ENCODE measurements around the gene ANKMY2. TPM values are rescaled to one million over a fixed set of nuclear protein-coding genes. Genes with fewer than 3 reads are reported as not detected.

The ANKMY2 gene
- total RNA-seq, 6 experiments from 2014 or later: 21.0 to 26.2 (median 23.4) TPM

DNA sequence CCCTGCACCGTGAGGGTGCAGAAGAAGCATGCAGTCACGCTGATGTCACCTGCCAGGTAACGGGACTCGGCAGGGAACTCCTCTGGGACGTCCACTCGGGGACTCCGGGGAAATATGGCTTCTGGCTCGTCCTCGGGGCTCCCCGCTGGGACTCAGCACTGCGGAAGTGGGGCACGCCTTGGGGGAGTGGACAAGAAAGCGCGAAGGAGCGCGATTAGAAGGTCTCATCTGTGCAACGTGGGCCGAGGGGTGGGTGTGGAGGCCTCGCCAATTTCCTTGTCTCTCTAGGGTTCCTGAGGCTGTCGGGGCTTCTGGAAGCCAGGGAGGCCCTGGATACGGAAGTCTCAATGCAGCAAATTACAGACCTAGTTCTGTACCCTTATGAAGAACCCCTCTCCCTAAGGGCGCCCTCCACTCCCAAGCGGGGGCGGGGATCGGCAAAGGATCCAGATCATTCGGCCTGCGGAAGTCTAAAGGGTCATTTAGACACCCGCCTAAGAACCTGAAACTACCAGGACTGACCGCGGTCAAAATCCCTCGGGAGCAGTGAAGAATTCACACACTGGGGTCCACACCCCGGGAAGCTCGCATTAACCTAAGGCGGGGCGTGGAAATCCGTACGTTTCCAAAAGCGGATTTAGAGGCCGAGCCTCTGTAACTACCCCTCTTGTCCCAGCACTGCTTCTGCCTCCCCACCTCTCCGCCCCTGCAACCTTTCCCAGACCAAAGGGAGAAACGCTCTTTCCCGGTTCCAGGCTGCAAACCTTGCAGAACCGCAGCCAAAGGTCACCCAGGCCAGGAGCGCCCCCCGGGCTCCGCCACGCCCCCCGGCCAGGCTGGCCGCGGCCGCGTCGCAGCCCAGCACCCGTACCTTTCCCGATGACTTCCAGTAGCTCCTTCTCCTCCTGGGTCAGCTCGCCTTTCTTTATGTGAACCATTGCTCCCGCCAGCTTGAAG, 640 bp downstream of the ANKMY2 start:
- Mint-ChIP-seq H3K36me3 (ENCODE audit: low read depth) (peaks cover 13% of the 10 kb centered on the region; the same call in 1 of the 2 replicates), H3K9me3 (no peaks in the 10 kb centered on the region), H3K27me3 (ENCODE audit: insufficient read depth) (peaks cover 3% of the 10 kb centered on the region), H3K4me1 (ENCODE audit: low read depth) (peaks cover 58% of the 10 kb centered on the region), H3K4me3 (peak overlapping the region; percentile 95), H3K27ac (peak overlapping the region; percentile 98)
- DNase-seq: peak; percentile 54
- TF ChIP-seq, protein P1, sequence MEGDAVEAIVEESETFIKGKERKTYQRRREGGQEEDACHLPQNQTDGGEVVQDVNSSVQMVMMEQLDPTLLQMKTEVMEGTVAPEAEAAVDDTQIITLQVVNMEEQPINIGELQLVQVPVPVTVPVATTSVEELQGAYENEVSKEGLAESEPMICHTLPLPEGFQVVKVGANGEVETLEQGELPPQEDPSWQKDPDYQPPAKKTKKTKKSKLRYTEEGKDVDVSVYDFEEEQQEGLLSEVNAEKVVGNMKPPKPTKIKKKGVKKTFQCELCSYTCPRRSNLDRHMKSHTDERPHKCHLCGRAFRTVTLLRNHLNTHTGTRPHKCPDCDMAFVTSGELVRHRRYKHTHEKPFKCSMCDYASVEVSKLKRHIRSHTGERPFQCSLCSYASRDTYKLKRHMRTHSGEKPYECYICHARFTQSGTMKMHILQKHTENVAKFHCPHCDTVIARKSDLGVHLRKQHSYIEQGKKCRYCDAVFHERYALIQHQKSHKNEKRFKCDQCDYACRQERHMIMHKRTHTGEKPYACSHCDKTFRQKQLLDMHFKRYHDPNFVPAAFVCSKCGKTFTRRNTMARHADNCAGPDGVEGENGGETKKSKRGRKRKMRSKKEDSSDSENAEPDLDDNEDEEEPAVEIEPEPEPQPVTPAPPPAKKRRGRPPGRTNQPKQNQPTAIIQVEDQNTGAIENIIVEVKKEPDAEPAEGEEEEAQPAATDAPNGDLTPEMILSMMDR (IDR thresholded peaks at IDR 0.05): no peak

DNA sequence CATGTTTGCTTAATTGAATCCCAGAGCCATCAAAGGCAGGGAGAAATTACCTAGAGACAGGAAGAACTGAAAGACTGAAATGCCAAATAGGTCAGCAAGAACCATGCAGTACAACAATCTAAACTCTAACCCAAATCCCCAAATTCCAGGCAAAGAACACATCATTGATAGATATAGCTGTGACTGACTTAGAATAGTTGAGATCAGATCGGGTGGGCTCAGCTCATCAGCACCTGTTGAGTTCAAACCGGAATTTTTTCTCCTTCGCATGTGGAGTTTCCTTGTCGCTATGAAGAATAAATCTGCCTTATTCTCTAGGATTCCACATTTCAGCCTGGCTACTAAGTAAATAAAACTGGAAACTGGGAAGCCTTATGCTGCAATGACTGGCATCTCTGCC, 1.4 kb downstream of the ANKMY2 start:
- Mint-ChIP-seq H3K27me3 (ENCODE audit: insufficient read depth) (peaks cover 3% of the 10 kb centered on the region), H3K36me3 (ENCODE audit: low read depth) (peaks cover 13% of the 10 kb centered on the region; the same call in 1 of the 2 replicates), H3K9me3 (no peaks in the 10 kb centered on the region), H3K4me3 (peak overlapping the region; percentile 95), H3K4me1 (ENCODE audit: low read depth) (peaks cover 50% of the 10 kb centered on the region), H3K27ac (peak overlapping the region; percentile 98)
- TF ChIP-seq, protein P1 (IDR thresholded peaks at IDR 0.05): no peak
- DNase-seq: no peak

DNA sequence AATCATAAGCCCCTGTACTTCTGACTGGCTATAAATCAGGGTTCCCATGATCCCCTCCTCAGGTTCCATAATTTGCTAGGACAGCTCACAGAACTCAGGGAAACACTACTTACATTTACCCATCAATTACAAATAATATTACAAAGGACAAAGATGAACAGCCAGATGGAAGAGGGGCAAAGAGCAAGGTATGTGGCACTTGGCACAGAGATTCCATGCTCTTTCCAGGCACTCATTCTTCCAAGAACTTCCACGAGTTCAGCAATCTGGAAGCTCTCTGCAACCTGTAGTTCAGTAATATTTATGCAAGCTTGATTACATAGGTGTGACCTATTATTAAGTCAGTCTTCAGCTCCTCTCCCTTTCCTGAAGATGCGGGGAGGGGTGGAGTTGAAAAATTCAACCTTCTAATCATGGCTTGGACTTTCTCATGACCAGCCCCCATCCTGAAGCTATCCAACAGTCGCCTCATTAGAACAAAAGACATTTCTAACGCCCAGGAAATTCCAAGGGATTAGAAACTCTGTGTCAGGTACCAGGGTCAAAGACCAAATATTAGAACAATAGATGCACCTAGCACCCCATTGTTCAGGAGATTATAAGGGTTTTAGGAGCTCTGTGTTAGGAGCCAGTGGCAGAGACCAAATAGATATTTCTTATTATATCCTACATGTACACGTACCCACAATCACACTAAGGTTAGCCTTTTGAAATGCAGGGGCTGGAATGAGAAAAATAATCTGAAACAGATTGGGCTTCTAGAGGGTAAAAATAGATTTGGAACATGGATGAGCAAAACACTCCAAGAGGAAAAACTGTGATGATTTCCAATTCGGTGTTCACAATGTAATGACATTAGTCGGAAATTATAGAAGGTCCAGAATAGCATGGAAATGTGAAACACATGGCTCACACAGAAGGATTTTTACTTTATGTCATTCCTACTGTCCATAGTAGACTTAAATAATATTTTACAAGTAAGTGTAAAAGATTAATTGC, 7.0 kb downstream of the ANKMY2 start:
- DNase-seq: no peak
- no peak overlapping the region for H3K27ac Mint-ChIP-seq
- no peak overlapping the region for H3K4me3 Mint-ChIP-seq
- peaks cover 62% of the 10 kb centered on the region for H3K4me1 Mint-ChIP-seq (ENCODE audit: low read depth)
- H3K9me3 Mint-ChIP-seq: no peaks in the 10 kb centered on the region
- no peaks in the 10 kb centered on the region; the same call in 1 of the 2 replicates for H3K27me3 Mint-ChIP-seq (ENCODE audit: insufficient read depth)
- peaks cover 23% of the 10 kb centered on the region for H3K36me3 Mint-ChIP-seq (ENCODE audit: low read depth)
- TF ChIP-seq, protein P1 (IDR thresholded peaks at IDR 0.05): no peak

DNA sequence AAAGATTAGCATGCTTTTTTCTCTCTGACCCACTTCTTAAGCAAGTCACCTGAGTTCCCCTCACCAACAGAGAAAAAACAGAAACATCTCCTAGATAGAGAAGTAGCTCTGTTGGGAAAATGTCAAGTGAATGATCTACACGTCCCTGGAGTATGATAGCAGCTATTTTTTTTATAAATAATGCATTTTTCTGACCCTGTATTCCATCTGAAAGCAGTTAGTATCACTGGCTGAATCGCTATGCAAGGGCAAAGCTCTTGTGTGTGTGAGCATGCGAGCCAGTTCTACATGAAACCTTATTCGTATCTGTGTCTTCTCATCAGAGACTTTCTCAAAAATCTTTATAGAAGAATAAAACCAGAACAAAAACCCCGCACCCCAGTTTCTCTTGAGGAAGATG, 8.2 kb downstream of the ANKMY2 start:
- Mint-ChIP-seq H3K36me3 (ENCODE audit: low read depth) (peaks cover 20% of the 10 kb centered on the region), H3K4me1 (ENCODE audit: low read depth) (peaks cover 50% of the 10 kb centered on the region), H3K4me3 (no peak overlapping the region), H3K27ac (peak overlapping the region; percentile 14; the same call in 1 of the 2 replicates), H3K27me3 (ENCODE audit: insufficient read depth) (no peaks in the 10 kb centered on the region; the same call in 1 of the 2 replicates), H3K9me3 (no peaks in the 10 kb centered on the region)
- TF ChIP-seq, protein P1 (IDR thresholded peaks at IDR 0.05): no peak
- no peak for DNase-seq

DNA sequence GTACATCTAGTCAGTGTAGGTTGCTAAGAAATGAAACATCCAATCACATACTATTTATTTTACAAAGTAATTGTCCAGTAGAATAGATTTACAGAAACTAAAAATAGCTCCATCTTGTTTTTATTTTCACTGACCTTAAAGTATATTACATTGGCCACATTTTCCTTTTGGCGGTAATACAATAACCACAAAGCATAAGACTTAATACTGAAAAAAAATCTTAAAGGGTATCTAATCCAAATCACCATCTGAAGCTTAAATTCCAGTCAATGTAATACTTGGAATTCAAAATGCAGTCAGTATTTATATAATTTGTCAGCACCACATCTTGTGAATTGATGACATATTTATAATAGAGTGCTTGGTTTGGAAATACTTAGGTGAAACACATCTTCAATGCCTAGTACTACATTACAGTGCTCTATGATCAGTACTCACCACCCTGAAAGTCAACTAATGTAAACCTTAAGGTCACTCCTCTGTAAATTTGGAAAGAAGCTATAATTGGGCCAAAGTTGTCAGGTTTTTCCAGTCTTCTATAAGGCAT, 8.9 kb downstream of the ANKMY2 start:
- H3K27ac Mint-ChIP-seq: peak overlapping the region; percentile 82
- peaks cover 26% of the 10 kb centered on the region for H3K36me3 Mint-ChIP-seq (ENCODE audit: low read depth)
- TF ChIP-seq, protein P1 (IDR thresholded peaks at IDR 0.05): no peak
- H3K4me3 Mint-ChIP-seq: no peak overlapping the region
- H3K9me3 Mint-ChIP-seq: no peaks in the 10 kb centered on the region
- H3K4me1 Mint-ChIP-seq (ENCODE audit: low read depth): peaks cover 43% of the 10 kb centered on the region
- DNase-seq: peak; percentile 50
- H3K27me3 Mint-ChIP-seq (ENCODE audit: insufficient read depth): no peaks in the 10 kb centered on the region; the same call in 1 of the 2 replicates
